Hippocampal formation (tissue), 2 donors: ENCODE measurements around the gene MYO1D.
"Not testable (repeated sequence)": the region's sequence is repeated elsewhere in the genome, so short reads cannot be mapped to it uniquely, and the experiment has no call there.

Experiments
- DNase-seq, 2 donors: peaks; one replicate each; lab custom pipeline; 2025; lab: John Stamatoyannopoulos, UW

MYO1D gene

GRCh38 chr17:32876417-32877163, at the start of gene MYO1D:
TSS of gene MYO1D (minus strand) at chr17:32877124. CDS start at chr17:32876872, 252 bp downstream.
- DNase-seq, result peak in 1 of 2 donors; percentile 52

DNA sequence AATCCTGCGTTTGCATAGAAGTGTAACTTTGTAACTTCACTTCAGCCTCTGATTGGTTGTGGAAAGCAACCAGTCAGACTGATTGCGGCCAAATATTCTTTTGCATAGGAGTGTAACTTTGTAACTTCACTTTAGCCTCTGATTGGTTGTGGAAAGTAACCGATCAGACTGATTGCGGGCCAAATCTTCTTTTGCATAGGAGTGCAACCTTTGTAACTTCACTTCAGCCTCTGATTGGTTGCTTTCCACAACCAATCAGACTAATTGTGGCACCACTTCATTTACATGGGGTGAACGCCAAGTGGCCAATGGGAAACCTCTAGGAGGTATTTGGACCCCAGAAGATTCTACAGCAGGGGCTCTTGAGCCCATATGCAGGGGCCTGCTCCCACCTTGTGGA, 49.3 kb upstream of the MYO1D start:
- DNase-seq, result no peak

GRCh38 chr17:32923905-32924304, 47.0 kb upstream of the MYO1D start:
- DNase-seq, result not testable (repeated sequence)

DNA sequence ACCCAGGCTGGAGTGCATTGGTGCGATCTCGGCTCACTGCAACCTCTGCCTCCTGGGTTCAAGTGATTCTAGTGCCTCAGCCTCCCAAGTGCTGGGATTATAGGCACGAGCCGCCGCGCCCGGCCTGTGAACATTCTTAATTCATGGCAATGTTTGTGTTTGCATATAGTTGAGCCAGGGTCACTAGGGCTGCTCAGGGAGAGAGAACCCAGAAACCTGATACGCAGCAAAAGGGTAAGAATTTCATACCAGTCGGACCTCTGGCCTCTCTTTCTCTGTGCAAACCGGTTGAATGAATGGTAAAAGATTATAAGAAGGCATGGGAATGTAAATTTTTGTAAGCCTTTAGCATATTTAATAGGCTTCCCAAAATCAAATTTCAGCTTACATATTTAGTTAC, 44.1 kb upstream of the MYO1D start:
- no peak for DNase-seq

- DNase-seq, result no peak
Measured at GRCh38 chr17:32920293-32920692, 43.4 kb upstream of the MYO1D start.

DNA sequence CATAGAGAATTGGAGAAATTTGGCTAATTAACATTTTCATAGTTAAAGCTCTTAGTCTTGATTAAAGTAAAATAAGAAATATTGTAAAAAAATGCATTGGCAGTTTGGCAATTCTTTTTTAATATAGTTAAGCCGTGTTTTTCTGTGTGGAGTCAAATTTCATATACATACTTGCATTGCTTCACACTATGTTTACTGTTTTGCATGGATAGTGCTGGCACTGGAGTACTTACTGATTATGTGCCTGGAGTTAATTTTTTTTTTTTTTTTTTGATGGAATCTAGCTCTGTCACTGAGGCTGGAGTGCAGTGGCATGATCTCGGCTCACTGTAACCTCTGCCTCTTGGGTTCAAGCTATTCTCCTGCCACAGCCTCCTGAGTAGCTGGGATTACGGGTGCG, 43.0 kb upstream of the MYO1D start:
- DNase-seq, result not testable (repeated sequence)

GRCh38 chr17:32917842-32918241, 40.9 kb upstream of the MYO1D start:
- DNase-seq, result no peak

GRCh38 chr17:32917081-32917480, 40.2 kb upstream of the MYO1D start:
- DNase-seq, result no peak

DNA sequence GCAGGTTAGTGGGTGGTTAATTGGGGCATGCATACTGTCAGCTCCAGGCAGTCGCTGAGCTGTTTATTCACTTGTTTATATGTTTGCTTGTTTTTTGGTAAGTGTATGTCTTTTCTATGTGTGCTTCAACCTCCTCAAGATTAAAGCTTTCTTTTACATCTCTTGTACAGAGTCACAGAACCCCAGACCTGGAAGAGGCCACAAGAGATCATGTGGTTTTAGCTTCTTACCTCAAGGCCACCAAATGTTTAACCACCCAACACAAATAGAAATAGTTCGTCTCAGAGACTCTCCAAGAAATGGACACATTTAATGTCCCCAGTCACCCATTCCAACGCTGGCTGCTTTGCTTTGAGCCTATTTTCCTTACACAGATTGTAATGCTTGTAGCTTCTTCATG, 39.2 kb upstream of the MYO1D start:
- no peak for DNase-seq

GRCh38 chr17:32915245-32915644, 38.3 kb upstream of the MYO1D start:
- no peak for DNase-seq

DNA sequence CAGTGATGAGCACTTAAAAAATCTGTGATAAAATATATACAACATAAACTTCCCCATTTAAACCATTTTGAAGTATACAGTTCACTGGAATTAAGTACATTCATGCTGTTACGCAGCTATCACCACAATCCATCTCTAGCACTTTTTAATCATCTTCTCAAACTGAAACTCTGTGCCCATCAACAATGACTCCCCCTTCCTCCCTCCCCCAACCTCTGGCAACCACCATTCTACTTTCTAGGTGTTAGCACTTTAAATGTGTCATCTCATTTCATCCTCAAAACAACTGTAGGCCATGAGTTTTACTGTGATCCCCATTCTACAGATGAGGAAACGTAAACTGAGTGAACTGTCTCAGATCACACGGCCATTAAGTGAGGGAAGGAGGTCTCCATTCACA, 37.3 kb upstream of the MYO1D start:
- DNase-seq, result no peak

DNA sequence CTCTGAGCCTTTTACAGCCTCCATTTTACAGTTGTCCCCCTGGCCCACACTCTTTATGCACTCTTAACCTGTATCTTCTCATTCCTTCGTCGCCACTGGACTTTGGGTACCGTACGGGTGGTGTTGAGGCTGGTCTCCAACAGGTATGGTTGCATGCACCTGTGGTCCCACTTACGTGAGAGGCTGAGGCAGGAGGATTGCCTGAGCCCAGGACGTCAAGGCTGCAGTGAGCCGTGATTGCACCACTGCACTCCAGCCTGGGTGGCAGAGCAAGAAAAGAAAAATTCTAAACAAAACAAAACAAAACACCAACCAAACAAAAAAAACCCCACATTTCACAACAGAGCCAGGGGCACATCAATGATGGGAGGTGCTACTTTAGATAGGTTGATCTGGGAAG, 36.7 kb upstream of the MYO1D start:
- no peak for DNase-seq

DNA sequence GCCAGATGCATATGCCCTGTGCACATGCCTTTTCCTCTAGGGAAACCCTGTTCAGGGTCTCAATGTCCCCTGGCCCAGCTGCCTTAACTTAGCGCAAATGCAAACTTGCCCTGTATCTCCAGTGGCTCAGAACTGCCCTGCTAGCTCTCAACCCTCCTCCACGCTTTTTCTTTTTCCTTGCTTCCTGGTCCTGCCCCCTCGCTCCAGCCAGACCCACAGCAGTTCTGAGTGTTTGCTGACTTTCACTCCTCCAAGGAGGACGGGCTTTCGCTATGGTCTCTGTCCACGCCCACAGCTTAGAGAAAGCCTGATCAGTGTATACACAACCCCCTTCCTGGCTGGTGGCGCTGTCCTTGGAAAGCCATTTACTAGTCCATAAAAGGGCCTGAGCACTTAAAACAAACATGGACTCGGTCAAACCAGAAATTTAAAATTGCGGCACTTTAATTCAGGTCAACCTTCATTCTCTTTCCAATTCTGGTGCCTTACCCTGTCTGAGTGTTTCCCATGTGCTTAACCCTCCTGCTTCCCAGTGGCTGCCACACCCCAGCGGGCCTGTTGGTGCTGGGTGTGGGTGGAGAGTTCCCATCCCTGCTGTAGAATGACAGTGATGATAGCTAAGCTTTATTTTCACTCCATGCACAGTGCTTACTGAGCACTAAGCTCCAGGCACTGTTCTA, 35.4 kb upstream of the MYO1D start:
- DNase-seq, result no peak

- DNase-seq, result no peak
Measured at GRCh38 chr17:32910769-32911168, 33.8 kb upstream of the MYO1D start.

GRCh38 chr17:32909787-32910369, 33.0 kb upstream of the MYO1D start:
- DNase-seq, result peak; percentile 44 to 67

DNA sequence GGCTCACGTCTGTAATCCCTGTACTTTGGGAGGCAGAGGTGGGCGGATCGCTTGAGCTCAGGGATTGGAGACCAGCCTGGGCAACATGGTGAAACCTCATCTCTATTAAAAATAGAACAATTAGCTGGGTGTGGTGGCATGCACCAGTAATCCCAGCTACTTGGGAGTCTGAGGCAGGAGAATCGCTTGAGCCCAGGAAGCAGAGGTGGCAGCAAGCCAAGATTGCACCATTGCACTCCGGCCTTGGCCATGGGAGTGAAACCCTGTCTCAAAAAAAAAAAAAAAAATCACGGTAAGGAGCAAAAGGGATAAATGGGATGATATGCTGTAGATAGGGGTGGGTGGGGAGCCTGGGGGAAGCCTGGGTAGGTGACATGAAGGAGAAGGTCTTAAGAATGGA, 30.7 kb upstream of the MYO1D start:
- no peak for DNase-seq

DNA sequence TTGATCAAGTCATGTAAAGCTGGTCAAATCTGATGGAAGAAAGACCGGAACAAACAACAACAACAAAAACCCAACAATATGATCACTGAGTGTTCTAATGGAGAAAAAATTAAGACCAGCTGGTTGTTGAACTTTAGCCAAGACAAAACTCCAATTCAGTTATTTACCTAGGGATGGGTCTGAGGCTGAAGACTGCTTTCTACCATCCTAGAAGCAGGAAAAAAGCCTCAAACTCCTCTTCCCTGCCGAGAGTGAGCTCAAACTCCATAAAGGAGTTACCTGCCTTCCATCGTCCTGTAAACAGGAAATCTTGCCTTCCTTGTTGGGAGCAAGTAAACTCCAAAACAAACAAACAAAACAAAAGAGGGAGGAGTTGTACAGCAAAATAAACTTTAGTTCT, 28.0 kb upstream of the MYO1D start:
- no peak for DNase-seq

- no peak for DNase-seq
Measured at GRCh38 chr17:32903774-32904673, 27.1 kb upstream of the MYO1D start.

- no peak for DNase-seq
Measured at GRCh38 chr17:32901743-32902142, 24.8 kb upstream of the MYO1D start.

- no peak for DNase-seq
Measured at GRCh38 chr17:32899236-32900013, 22.5 kb upstream of the MYO1D start.

DNA sequence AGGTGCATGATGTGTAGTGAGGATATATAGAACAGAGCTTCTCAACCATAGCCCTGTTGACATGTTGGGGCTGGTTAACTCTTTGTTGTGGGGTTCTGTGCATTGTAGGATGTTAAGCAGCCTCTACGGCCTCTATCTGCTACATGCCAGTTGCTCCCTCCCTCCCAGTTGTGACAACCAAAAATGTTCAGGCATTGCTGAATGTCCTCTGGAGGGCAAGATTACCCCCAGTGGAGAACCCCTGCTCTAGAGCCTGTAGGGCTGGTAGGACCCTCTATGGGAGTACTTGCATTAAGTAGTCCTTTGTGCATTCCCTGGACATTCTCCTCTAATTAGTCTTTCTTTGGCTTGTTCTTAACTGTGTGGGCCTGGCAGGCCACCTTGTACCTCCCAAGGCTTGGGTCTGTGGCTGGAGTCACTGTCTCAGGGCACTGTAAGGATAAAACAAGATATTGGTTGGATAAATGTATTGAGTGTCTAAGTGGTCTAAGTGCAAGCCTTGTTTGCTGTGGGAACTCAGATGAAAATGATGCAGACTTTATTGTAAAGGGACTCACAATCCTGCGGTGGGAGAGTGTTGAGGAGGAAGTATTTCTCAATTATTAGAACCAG, 19.8 kb upstream of the MYO1D start:
- DNase-seq, result no peak
